IPS-NIHi7 (cell line): ENCODE measurements around the gene RAB34.
A peak's percentile ranks its signal among the peaks of the same experiment; 100 is the strongest.

Experiments
- DNase-seq: peaks from one replicate; pipeline ENCODE4 v3.0.0; 2012; ENCODE audit warnings: mixed read lengths; ENCODE audit errors: extremely low spot score

RAB34 gene

DNA sequence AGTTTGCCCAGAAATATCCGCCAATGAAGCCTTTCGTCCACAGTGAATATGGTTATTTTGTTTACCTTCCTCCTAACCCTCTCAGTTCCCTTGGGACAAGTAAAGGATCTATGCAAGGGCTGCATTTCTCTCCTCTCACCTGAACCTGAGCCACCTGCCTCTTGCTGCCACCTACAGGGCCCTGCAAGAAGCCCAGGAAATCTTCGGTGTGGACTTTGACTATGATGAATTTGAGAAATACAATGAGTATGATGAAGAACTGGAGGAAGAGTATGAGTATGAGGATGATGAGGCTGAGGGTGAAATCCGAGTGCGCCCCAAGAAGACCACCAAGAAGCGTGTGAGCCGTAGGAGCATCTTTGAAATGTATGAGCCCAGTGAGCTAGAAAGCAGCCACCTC lies 41.7 kb downstream of the RAB34 start:
- peak; percentile 44 for DNase-seq

DNA sequence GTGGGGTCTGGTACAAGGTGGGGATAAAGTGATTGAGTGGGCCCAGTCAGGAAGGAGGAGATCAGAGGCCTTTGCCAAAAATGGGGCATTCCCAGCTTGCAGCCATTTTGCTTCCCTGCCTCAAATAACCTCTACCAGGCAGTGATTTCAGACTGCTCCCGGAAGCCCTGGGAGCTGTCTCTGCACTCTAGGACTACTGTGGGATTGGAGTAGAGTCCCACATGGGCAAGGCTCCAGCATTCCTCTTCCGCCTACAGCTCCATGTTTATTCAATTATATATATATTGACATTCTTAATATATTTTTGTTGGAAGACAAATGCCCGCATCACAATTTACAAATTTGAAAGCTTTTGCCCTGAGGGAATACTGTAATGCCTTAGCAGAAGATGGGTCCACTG lies 42.2 kb downstream of the RAB34 start:
- DNase-seq = no peak

DNA sequence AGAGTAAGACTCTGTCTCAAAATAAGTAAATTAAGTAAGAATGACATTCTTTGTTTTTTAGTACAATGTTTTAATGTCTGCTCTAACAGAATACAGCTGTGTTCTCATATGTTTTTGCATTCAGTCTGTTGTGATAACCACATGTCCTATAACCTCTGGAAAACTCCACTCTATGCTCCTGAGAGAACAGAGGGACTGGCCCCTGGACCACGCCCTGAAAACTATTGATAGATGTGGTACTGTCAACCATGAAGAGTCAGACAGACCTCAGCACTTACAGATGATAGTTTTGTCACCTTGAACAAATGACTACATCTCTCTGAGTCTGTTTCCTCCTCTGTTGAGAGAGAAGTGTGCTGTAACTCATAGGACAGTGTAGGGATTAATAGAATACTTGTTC lies 47.8 kb downstream of the RAB34 start:
- DNase-seq = no peak

DNA sequence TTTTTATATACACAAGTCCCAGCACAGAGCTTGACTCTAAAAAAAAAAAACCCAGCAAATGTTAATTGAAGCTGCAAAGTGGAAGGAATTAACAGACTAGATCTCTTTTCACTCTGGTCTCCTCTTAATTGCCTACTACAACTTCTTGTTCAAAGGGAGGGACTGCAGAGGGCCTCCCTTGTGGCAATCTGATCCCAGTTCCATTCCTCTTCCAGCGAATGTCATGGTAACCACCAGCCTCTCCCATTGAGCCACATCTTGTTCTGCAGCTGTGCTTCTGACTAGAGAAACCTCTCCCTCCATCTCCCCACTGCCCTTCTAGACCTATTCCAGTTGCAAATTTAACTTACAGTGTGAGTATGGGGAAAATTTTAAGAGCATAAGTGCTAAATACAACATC lies 49.8 kb downstream of the RAB34 start:
- DNase-seq = no peak

DNA sequence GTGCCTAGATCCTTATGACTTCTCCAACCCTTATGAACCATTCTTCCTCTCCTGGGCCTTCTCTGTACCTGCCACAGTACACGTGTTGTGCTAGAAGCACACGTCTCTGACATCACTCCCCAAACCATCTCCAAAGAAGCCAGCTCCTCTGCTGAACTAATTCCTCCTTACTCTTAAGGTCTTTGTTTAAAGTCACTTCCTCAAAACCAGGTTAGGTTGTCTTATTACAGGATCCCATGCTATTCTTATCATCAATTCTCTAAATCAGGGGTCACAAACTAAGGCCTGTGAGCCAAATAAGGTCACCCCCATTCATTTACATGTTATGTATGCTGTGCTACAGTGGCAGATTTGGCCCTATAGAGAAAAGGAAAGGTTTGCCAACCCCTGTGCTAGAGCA lies 51.7 kb downstream of the RAB34 start:
- no peak for DNase-seq
